Breast epithelium (tissue), 4 donors: ENCODE measurements around the gene RASA3. TPM values are rescaled to one million over a fixed set of nuclear protein-coding genes. Genes with fewer than 3 reads are reported as not detected.

Experiments
- DNase-seq, 2 donors: peaks; one replicate each; pipeline ENCODE4 v3.0.0-alpha.2; 2019; ENCODE audit warnings: low spot score in 2 of 2
- H3K27ac ChIP-seq, 2 donors: fragments of 200-600 bp; sonication (generic) in 1 of 2; one replicate each; pipeline ENCODE4 v1.5.1; 2016 to 2019; ENCODE audit warnings: mild to moderate bottlenecking in 1 of 2
- H3K27me3 ChIP-seq, 2 donors: fragments of 200-600 bp; sonication (generic) in 1 of 2; one replicate each; pipeline versions ENCODE4 v1.5.1 to v1.6.0; 2017 to 2019; ENCODE audit warnings: control low read depth in 1 of 2, mild to moderate bottlenecking in 1 of 2
- H3K36me3 ChIP-seq: fragments of 200-600 bp; one replicate; pipeline ENCODE4 v1.5.1; 2019
- H3K4me1 ChIP-seq, 2 donors: fragments of 200-600 bp; sonication (generic); one replicate each; pipeline ENCODE4 v1.5.1; 2016 to 2019; ENCODE audit warnings: control low read depth in 1 of 2
- H3K4me3 ChIP-seq, 3 donors: fragments of 200-600 bp; sonication (generic); 1 replicate in 2 of 3; 2 replicates in 1 of 3; pipeline ENCODE4 v1.5.1; 2016 to 2019; ENCODE audit warnings: mild to moderate bottlenecking in 3 of 3, moderate library complexity in 2 of 3
- H3K9me3 ChIP-seq, 2 donors: fragments of 200-600 bp; sonication (generic) in 1 of 2; one replicate each; pipeline ENCODE4 v1.5.1; 2016 to 2019; ENCODE audit warnings: control low read depth in 1 of 2
- CTCF ChIP-seq, 3 donors: fragments of 450-650 bp; IDR thresholded peaks; one replicate each; pipeline ENCODE4 v1.5.1; 2016 to 2017; ENCODE audit warnings: antibody characterized with exemption in 3 of 3, mild to moderate bottlenecking in 3 of 3, moderate library complexity in 3 of 3
- POLR2A ChIP-seq: fragments of 450-650 bp; IDR thresholded peaks from one replicate; pipeline ENCODE4 v1.6.1; 2016; ENCODE audit warnings: antibody characterized with exemption, mild to moderate bottlenecking, moderate library complexity
- POLR2AphosphoS5 ChIP-seq, 3 donors: sonication (generic); formaldehyde crosslinking; IDR thresholded peaks; one replicate each; pipeline ENCODE4 v1.6.1; 2017; ENCODE audit warnings: antibody characterized with exemption in 3 of 3
- intact Hi-C: fragments of 100-400 bp; cut with DNase I; formaldehyde crosslinking; loops from one replicate; pipeline ENCODE4 v1.15.1; 2023; ENCODE audit warnings: low total_unique reads
- total RNA-seq, 3 donors: library from RNA; depleted of rRNA; stranded (reverse); fragments of >200 nt; gene quantifications; one replicate each; pipeline ENCODE4 v1.1.0, GENCODE V29; 2016

The RASA3 gene
- total RNA-seq, 3 donors from 2014 or later: 14.2 to 54.9 (median 31.5) TPM

DNA sequence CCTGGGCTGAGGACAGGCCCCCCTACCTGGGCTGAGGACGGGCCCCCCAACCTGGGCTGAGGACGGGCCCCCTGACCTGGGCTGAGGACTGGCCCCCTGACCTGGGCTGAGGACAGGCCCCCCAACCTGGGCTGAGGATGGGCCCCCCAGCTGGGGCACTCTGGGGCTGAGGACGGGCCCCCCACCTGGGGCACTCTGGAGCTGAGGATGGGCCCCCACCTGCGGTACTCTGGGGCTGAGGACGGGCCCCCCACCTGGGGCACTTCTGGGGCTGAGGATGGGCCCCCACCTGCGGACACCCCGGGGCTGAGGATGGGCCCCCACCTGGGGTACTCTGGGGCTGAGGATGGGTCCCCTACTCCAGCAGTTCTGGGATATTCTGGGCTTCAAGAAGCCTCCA lies 65.5 kb downstream of the RASA3 start:
- intact Hi-C loops: no loop called here
- DNase-seq: no peak
- no peaks in the 10 kb centered on the region for H3K27me3 ChIP-seq
- no peaks in the 10 kb centered on the region for H3K36me3 ChIP-seq
- peaks cover 18 to 26% of the 10 kb centered on the region in 2 donors for H3K4me1 ChIP-seq
- peak overlapping the region; percentile 95 to 98 for H3K27ac ChIP-seq
- H3K4me3 ChIP-seq: peak overlapping the region in 1 of 3 donors; percentile 22
- no peaks in the 10 kb centered on the region for H3K9me3 ChIP-seq
- TF ChIP-seq POLR2A (no peak), POLR2AphosphoS5 (IDR thresholded peaks at IDR 0.05) (no peak), CTCF (IDR thresholded peaks at IDR 0.05) (no peak)

- Histone ChIP-seq H3K27ac (peak overlapping the region; percentile 95 to 98), H3K27me3 (no peaks in the 10 kb centered on the region), H3K4me3 (peak overlapping the region in 2 of 3 donors; percentile 28 to 62), H3K36me3 (no peaks in the 10 kb centered on the region), H3K9me3 (no peaks in the 10 kb centered on the region), H3K4me1 (peaks cover 18 to 26% of the 10 kb centered on the region in 2 donors)
- intact Hi-C loops: no loop called here
- TF ChIP-seq POLR2AphosphoS5 (IDR thresholded peaks at IDR 0.05): no peak
- no peak for DNase-seq
Measured at GRCh38 chr13:114065926-114066774, 66.3 kb downstream of the RASA3 start.

- TF ChIP-seq POLR2AphosphoS5 (IDR thresholded peaks at IDR 0.05): peak; percentile 61 to 92 (median 86)
- TF ChIP-seq POLR2A: no peak
- no peak for TF ChIP-seq CTCF (IDR thresholded peaks at IDR 0.05)
- H3K4me1 ChIP-seq: peaks cover 18 to 26% of the 10 kb centered on the region in 2 donors
- intact Hi-C loops: no loop called here
Measured at GRCh38 chr13:114065141-114065925, 67.1 kb downstream of the RASA3 start.

GRCh38 chr13:114064450-114065140 lies 67.8 kb downstream of the RASA3 start:
- DNase-seq: no peak
- no peak for TF ChIP-seq POLR2A
- TF ChIP-seq CTCF (IDR thresholded peaks at IDR 0.05): no peak
- TF ChIP-seq POLR2AphosphoS5 (IDR thresholded peaks at IDR 0.05): no peak
- Histone ChIP-seq H3K27me3 (no peaks in the 10 kb centered on the region), H3K27ac (peak overlapping the region; percentile 95 to 98), H3K4me1 (peaks cover 18 to 26% of the 10 kb centered on the region in 2 donors), H3K4me3 (peak overlapping the region; percentile 28 to 62 (median 46)), H3K9me3 (no peaks in the 10 kb centered on the region), H3K36me3 (no peaks in the 10 kb centered on the region)
- intact Hi-C loops: no loop called here

More at GRCh38 chr13:114065141-114065925, 67.1 kb downstream of the RASA3 start:
- Histone ChIP-seq H3K9me3 (no peaks in the 10 kb centered on the region), H3K27me3 (no peaks in the 10 kb centered on the region), H3K36me3 (no peaks in the 10 kb centered on the region), H3K4me3 (peak overlapping the region; percentile 28 to 62 (median 46)), H3K27ac (peak overlapping the region; percentile 95 to 98)
- peak; percentile 80 to 88 for DNase-seq
